CD4-positive, alpha-beta T cell treated with Interleukin-15 for 4 hours (primary cell): ENCODE measurements around the gene ERCC3.
"Not testable (repeated sequence)": the region's sequence is repeated elsewhere in the genome, so short reads cannot be mapped to it uniquely, and the experiment has no call there.

ENCODE experiments used
- DNase-seq: peaks from one replicate; pipeline ENCODE4 v3.0.0-alpha.2; 2020; ENCODE audit warnings: low spot score

ERCC3 gene

GRCh38 chr2:127278959-127279358 is 15.0 kb downstream of the ERCC3 start:
- no peak for DNase-seq

- no peak for DNase-seq
Observed at GRCh38 chr2:127277028-127277427, 16.9 kb downstream of the ERCC3 start.

- DNase-seq: no peak
Observed at GRCh38 chr2:127275789-127276188, 18.2 kb downstream of the ERCC3 start.

- DNase-seq: no peak
Observed at GRCh38 chr2:127275356-127275755, 18.6 kb downstream of the ERCC3 start.

- DNase-seq: no peak
Observed at GRCh38 chr2:127270663-127271062, 23.3 kb downstream of the ERCC3 start.

GRCh38 chr2:127261804-127262406 is 32.0 kb downstream of the ERCC3 start:
- DNase-seq: no peak

- DNase-seq: no peak
Observed at GRCh38 chr2:127259355-127259754, 34.6 kb downstream of the ERCC3 start.

- DNase-seq: no peak
Observed at GRCh38 chr2:127256866-127257265, 37.1 kb downstream of the ERCC3 start.

- DNase-seq: no peak
Observed at GRCh38 chr2:127256381-127256780, 37.6 kb downstream of the ERCC3 start.

GRCh38 chr2:127255721-127256120 is 38.2 kb downstream of the ERCC3 start:
- no peak for DNase-seq

- no peak for DNase-seq
Observed at GRCh38 chr2:127255146-127255545, 38.8 kb downstream of the ERCC3 start.

- no peak for DNase-seq
Observed at GRCh38 chr2:127254386-127254981, 39.5 kb downstream of the ERCC3 start.

- DNase-seq: not testable (repeated sequence)
Observed at GRCh38 chr2:127241184-127241583, 52.8 kb downstream of the ERCC3 start.

GRCh38 chr2:127239395-127239794 is 54.5 kb downstream of the ERCC3 start:
- no peak for DNase-seq

- not testable (repeated sequence) for DNase-seq
Observed at GRCh38 chr2:127237768-127238167, 56.2 kb downstream of the ERCC3 start.

GRCh38 chr2:127235082-127235702 is 58.8 kb downstream of the ERCC3 start:
- DNase-seq: no peak

GRCh38 chr2:127233710-127234109 is 60.2 kb downstream of the ERCC3 start:
- no peak for DNase-seq

GRCh38 chr2:127231130-127231865 is 62.6 kb downstream of the ERCC3 start:
- DNase-seq: no peak

- no peak for DNase-seq
Observed at GRCh38 chr2:127229555-127229954, 64.4 kb downstream of the ERCC3 start.

GRCh38 chr2:127228102-127228501 is 65.8 kb downstream of the ERCC3 start:
- no peak for DNase-seq

- not testable (repeated sequence) for DNase-seq
Observed at GRCh38 chr2:127227264-127227660, 66.7 kb downstream of the ERCC3 start.

- no peak for DNase-seq
Observed at GRCh38 chr2:127226520-127227263, 67.3 kb downstream of the ERCC3 start.
